GM12892 (cell line): ENCODE measurements around the gene ZNF492.

ENCODE experiments used
- POLR2A ChIP-seq: IDR thresholded peaks from 2 replicates; pipeline ENCODE4 v1.6.1; 2011; ENCODE audit warnings: low read depth, low read length, control low read depth
- POLR2AphosphoS5 ChIP-seq: IDR thresholded peaks from 2 replicates; pipeline ENCODE4 v1.6.1; 2011; ENCODE audit warnings: low read depth, low read length, control low read depth
- TAF1 ChIP-seq: IDR thresholded peaks from 2 replicates; pipeline ENCODE4 v1.6.1; 2011; ENCODE audit warnings: low read depth, mild to moderate bottlenecking, control low read depth, low read length, borderline replicate concordance

DNA sequence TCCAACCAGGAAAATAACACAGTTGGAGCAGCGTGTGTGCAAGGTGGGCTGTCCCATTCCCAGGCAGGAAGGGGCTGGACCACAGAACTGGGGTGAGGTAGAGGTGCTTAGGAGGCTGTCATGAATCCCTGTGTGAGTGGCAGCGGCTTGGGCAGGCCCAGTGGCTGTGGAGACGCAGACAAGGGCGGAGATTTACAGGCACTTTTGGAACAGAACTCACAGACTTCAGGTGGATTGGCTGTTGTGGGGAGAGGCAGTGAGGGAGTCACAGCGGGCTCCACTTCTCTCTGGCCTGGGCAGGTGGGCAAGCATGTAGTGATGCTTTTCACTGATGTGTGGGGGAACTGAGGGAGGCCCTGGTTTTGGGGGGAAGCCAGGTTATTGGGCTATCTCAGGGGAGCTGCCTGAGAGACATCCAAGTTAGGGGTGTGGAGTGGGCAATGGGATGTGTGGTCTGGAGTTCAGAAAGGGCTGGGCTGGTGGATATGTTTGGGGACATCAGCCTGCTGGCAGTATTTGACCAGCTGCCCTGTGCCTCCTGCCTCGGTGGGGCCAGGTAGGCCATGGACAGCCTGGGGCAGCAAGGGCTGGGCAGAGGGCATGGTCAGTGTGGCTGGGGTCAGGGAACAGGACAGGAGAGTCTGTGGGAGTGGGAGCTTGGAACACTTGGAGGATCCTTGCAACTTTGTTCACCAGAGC is 27.0 kb upstream of the ZNF492 start:
- TF ChIP-seq POLR2A (no peak), POLR2AphosphoS5 (no peak), TAF1 (no peak)
